ENCODE results near the gene GAPT. TPM values are rescaled to one million over a fixed set of nuclear protein-coding genes. Genes with fewer than 3 reads are reported as not detected.

The GAPT gene
- total and polyA plus RNA-seq, 4 donors = 0.17 to 2.5 (median 0.94) TPM

DNA sequence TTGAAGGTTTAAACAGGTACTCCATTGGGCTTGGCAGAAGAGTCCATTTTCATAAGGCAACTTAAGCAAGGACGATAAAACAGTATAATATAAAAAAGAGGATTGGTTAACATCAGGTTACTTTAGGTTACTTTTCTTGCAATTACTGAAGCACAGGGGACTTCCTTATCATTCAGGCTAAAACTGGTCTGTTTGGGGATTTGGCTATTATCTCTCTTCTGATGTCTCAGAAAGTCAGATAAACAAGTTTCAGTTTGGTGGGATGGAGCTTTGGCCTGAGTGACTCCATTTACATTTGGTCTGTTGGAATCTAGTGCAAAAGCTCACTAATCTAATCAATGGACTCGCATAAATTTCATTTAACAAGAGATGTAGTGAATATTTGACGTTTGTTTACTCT, 8.0 kb downstream of the GAPT start:
- H3K27ac ChIP-seq (ENCODE audit: low read depth in 1 of 2, low read length in 2 of 2) = no peak overlapping the region

DNA sequence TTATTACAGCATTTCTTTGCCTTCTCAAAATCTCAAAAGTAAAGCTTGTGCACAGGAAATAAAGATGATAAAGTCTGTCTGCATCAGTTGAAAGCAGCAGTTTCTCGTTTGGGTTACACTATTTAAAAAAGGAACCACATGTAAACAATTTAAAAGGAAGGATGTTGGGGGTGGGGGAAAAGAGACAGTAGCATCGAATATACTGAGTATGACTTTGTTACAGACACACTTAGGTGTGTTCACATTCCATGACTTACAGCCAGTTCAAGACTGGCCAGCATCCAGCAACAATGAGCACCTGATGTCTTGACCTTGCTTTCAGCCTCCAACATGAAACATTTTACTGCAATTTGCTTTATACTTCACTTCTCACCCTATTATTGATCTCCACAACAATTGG, 8.7 kb downstream of the GAPT start:
- no peak for TF ChIP-seq SP1 (IDR thresholded peaks at IDR 0.05)
- TF ChIP-seq, protein P1, sequence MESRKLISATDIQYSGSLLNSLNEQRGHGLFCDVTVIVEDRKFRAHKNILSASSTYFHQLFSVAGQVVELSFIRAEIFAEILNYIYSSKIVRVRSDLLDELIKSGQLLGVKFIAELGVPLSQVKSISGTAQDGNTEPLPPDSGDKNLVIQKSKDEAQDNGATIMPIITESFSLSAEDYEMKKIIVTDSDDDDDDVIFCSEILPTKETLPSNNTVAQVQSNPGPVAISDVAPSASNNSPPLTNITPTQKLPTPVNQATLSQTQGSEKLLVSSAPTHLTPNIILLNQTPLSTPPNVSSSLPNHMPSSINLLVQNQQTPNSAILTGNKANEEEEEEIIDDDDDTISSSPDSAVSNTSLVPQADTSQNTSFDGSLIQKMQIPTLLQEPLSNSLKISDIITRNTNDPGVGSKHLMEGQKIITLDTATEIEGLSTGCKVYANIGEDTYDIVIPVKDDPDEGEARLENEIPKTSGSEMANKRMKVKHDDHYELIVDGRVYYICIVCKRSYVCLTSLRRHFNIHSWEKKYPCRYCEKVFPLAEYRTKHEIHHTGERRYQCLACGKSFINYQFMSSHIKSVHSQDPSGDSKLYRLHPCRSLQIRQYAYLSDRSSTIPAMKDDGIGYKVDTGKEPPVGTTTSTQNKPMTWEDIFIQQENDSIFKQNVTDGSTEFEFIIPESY (IDR thresholded peaks at IDR 0.05) = no peak
- TF ChIP-seq HNF4A (conservative IDR thresholded peaks at IDR 0.05) = no peak
- TF ChIP-seq NR2F2 (IDR thresholded peaks at IDR 0.05) = no peak
- no peak for TF ChIP-seq TAF1 (conservative IDR thresholded peaks at IDR 0.05)
- TF ChIP-seq, protein P2, sequence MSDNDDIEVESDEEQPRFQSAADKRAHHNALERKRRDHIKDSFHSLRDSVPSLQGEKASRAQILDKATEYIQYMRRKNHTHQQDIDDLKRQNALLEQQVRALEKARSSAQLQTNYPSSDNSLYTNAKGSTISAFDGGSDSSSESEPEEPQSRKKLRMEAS (IDR thresholded peaks at IDR 0.05) = no peak
- no peak for TF ChIP-seq RAD21 (IDR thresholded peaks at IDR 0.05)
- no peak for TF ChIP-seq JUND (IDR thresholded peaks at IDR 0.05)
- no peak for TF ChIP-seq FOXA1 (IDR thresholded peaks at IDR 0.05)
- no peak for TF ChIP-seq FOXA2 (IDR thresholded peaks at IDR 0.05)
- TF ChIP-seq HNF4G (IDR thresholded peaks at IDR 0.05) = no peak
- TF ChIP-seq RXRA (IDR thresholded peaks at IDR 0.05) = no peak
- no peaks in the 10 kb centered on the region for H3K27me3 ChIP-seq (ENCODE audit: control insufficient read depth in 4 of 4, insufficient read depth in 4 of 4, low read length in 3 of 4)
- no peak overlapping the region for H3K27ac ChIP-seq (ENCODE audit: low read depth in 1 of 2, low read length in 2 of 2)
- DNase-seq (ENCODE audit: low spot score) = no peak
- no peak overlapping the region for H3K4me3 ChIP-seq (ENCODE audit: low read depth in 1 of 3, low read length in 3 of 3)
- no peaks in the 10 kb centered on the region for H3K9me3 ChIP-seq (ENCODE audit: control insufficient read depth in 4 of 4, low read length in 3 of 4)
- no peaks in the 10 kb centered on the region for H3K4me1 ChIP-seq (ENCODE audit: control insufficient read depth in 4 of 4, insufficient read depth in 4 of 4, low read length in 3 of 4)
- WGBS = 23% methylated on average over 2 of the region's 2 CpGs
- H3K9ac ChIP-seq (ENCODE audit: low read depth in 1 of 2, low read length in 2 of 2) = no peak overlapping the region
- H3K36me3 ChIP-seq (ENCODE audit: control insufficient read depth in 4 of 4, insufficient read depth in 3 of 4, low read depth in 1 of 4, low read length in 3 of 4) = no peaks in the 10 kb centered on the region

More for the DNA sequence above, 8.0 kb downstream of the GAPT start:
- H3K9ac ChIP-seq (ENCODE audit: low read depth in 1 of 2, low read length in 2 of 2) = no peak overlapping the region
- no peak for DNase-seq (ENCODE audit: low spot score)
- H3K27me3 ChIP-seq (ENCODE audit: control insufficient read depth in 4 of 4, insufficient read depth in 4 of 4, low read length in 3 of 4) = no peaks in the 10 kb centered on the region
- no peaks in the 10 kb centered on the region for H3K36me3 ChIP-seq (ENCODE audit: control insufficient read depth in 4 of 4, insufficient read depth in 3 of 4, low read depth in 1 of 4, low read length in 3 of 4)
- WGBS = 61% methylated on average over 3 of the region's 3 CpGs
- H3K4me1 ChIP-seq (ENCODE audit: control insufficient read depth in 4 of 4, insufficient read depth in 4 of 4, low read length in 3 of 4) = no peaks in the 10 kb centered on the region
- H3K4me3 ChIP-seq (ENCODE audit: low read depth in 1 of 3, low read length in 3 of 3) = no peak overlapping the region
- no peak for TF ChIP-seq HNF4G (IDR thresholded peaks at IDR 0.05)
- no peak for TF ChIP-seq EGR1 (IDR thresholded peaks at IDR 0.05; ENCODE audit: low read depth in 2 of 2)
- no peak for TF ChIP-seq JUND (IDR thresholded peaks at IDR 0.05)
- TF ChIP-seq RXRA (IDR thresholded peaks at IDR 0.05) = no peak
- TF ChIP-seq, protein P3, sequence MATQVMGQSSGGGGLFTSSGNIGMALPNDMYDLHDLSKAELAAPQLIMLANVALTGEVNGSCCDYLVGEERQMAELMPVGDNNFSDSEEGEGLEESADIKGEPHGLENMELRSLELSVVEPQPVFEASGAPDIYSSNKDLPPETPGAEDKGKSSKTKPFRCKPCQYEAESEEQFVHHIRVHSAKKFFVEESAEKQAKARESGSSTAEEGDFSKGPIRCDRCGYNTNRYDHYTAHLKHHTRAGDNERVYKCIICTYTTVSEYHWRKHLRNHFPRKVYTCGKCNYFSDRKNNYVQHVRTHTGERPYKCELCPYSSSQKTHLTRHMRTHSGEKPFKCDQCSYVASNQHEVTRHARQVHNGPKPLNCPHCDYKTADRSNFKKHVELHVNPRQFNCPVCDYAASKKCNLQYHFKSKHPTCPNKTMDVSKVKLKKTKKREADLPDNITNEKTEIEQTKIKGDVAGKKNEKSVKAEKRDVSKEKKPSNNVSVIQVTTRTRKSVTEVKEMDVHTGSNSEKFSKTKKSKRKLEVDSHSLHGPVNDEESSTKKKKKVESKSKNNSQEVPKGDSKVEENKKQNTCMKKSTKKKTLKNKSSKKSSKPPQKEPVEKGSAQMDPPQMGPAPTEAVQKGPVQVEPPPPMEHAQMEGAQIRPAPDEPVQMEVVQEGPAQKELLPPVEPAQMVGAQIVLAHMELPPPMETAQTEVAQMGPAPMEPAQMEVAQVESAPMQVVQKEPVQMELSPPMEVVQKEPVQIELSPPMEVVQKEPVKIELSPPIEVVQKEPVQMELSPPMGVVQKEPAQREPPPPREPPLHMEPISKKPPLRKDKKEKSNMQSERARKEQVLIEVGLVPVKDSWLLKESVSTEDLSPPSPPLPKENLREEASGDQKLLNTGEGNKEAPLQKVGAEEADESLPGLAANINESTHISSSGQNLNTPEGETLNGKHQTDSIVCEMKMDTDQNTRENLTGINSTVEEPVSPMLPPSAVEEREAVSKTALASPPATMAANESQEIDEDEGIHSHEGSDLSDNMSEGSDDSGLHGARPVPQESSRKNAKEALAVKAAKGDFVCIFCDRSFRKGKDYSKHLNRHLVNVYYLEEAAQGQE (IDR thresholded peaks at IDR 0.05) = no peak
- TF ChIP-seq HNF4A (conservative IDR thresholded peaks at IDR 0.05) = no peak
- H3K9me3 ChIP-seq (ENCODE audit: control insufficient read depth in 4 of 4, low read length in 3 of 4) = no peaks in the 10 kb centered on the region
